Measurements from ENCODE around the gene EIF3D.
A peak's percentile ranks its signal among the peaks of the same experiment; 100 is the strongest.
"Not testable (repeated sequence)": the region's sequence is repeated elsewhere in the genome, so short reads cannot be mapped to it uniquely, and the experiment has no call there.

The EIF3D gene

GRCh38 chr22:36532466-36532865, 3.5 kb upstream of the EIF3D start:
- Histone ChIP-seq H3K4me3 (ENCODE audit: low read depth, low read length) (no peak overlapping the region), H3K27me3 (ENCODE audit: control insufficient read depth, insufficient read depth, low read length) (no peaks in the 10 kb centered on the region), H3K4me1 (ENCODE audit: control insufficient read depth, insufficient read depth, low read length) (peaks cover 19% of the 10 kb centered on the region), H3K9ac (ENCODE audit: low read length) (no peak overlapping the region), H3K9me3 (ENCODE audit: control insufficient read depth, insufficient read depth, low read depth, low read length) (peaks cover 5% of the 10 kb centered on the region; the same call in 1 of the 2 replicates), H3K27ac (ENCODE audit: low read depth, low read length) (no peak overlapping the region), H3K36me3 (ENCODE audit: control insufficient read depth, insufficient read depth, low read length) (no peaks in the 10 kb centered on the region)

- Histone ChIP-seq H3K36me3 (ENCODE audit: control insufficient read depth, insufficient read depth, low read length) (peaks cover 40% of the 10 kb centered on the region), H3K27me3 (ENCODE audit: control insufficient read depth, insufficient read depth, low read length) (no peaks in the 10 kb centered on the region), H3K4me1 (ENCODE audit: control insufficient read depth, insufficient read depth, low read length) (peaks cover 10% of the 10 kb centered on the region), H3K9me3 (ENCODE audit: control insufficient read depth, insufficient read depth, low read depth, low read length) (no peaks in the 10 kb centered on the region), H3K9ac (ENCODE audit: low read length) (peak overlapping the region; percentile 96), H3K27ac (ENCODE audit: low read depth, low read length) (peak overlapping the region; percentile 92), H3K4me3 (ENCODE audit: low read depth, low read length) (peak overlapping the region; percentile 81)
These were observed 625 bp downstream of the EIF3D start for GRCh38 chr22:36528341-36528740.

- Histone ChIP-seq H3K4me3 (ENCODE audit: low read depth, low read length) (no peak overlapping the region), H3K27ac (ENCODE audit: low read depth, low read length) (no peak overlapping the region), H3K36me3 (ENCODE audit: control insufficient read depth, insufficient read depth, low read length) (peaks cover 97% of the 10 kb centered on the region), H3K9me3 (ENCODE audit: control insufficient read depth, insufficient read depth, low read depth, low read length) (no peaks in the 10 kb centered on the region), H3K27me3 (ENCODE audit: control insufficient read depth, insufficient read depth, low read length) (no peaks in the 10 kb centered on the region), H3K9ac (ENCODE audit: low read length) (no peak overlapping the region), H3K4me1 (ENCODE audit: control insufficient read depth, insufficient read depth, low read length) (no peaks in the 10 kb centered on the region)
These were observed 6.3 kb downstream of the EIF3D start for GRCh38 chr22:36522662-36523061.

- Histone ChIP-seq H3K27ac (ENCODE audit: low read depth, low read length) (no peak overlapping the region), H3K4me3 (ENCODE audit: low read depth, low read length) (no peak overlapping the region), H3K9me3 (ENCODE audit: control insufficient read depth, insufficient read depth, low read depth, low read length) (no peaks in the 10 kb centered on the region), H3K9ac (ENCODE audit: low read length) (no peak overlapping the region), H3K27me3 (ENCODE audit: control insufficient read depth, insufficient read depth, low read length) (no peaks in the 10 kb centered on the region), H3K4me1 (ENCODE audit: control insufficient read depth, insufficient read depth, low read length) (no peaks in the 10 kb centered on the region), H3K36me3 (ENCODE audit: control insufficient read depth, insufficient read depth, low read length) (peaks cover 100% of the 10 kb centered on the region)
These were observed 8.5 kb downstream of the EIF3D start for GRCh38 chr22:36520423-36520822.

GRCh38 chr22:36519906-36520305, 9.1 kb downstream of the EIF3D start:
- H3K9me3 ChIP-seq (ENCODE audit: control insufficient read depth, insufficient read depth, low read depth, low read length); H3K27ac ChIP-seq (ENCODE audit: low read depth, low read length); H3K9ac ChIP-seq (ENCODE audit: low read length); H3K4me3 ChIP-seq (ENCODE audit: low read depth, low read length); H3K27me3 ChIP-seq (ENCODE audit: control insufficient read depth, insufficient read depth, low read length); H3K4me1 ChIP-seq (ENCODE audit: control insufficient read depth, insufficient read depth, low read length): not testable (repeated sequence)
- peaks cover 98% of the 10 kb centered on the region for H3K36me3 ChIP-seq (ENCODE audit: control insufficient read depth, insufficient read depth, low read length)

- Histone ChIP-seq H3K27me3 (ENCODE audit: control insufficient read depth, insufficient read depth, low read length) (no peaks in the 10 kb centered on the region), H3K4me3 (ENCODE audit: low read depth, low read length) (no peak overlapping the region), H3K36me3 (ENCODE audit: control insufficient read depth, insufficient read depth, low read length) (peaks cover 94% of the 10 kb centered on the region), H3K4me1 (ENCODE audit: control insufficient read depth, insufficient read depth, low read length) (no peaks in the 10 kb centered on the region), H3K27ac (ENCODE audit: low read depth, low read length) (no peak overlapping the region), H3K9ac (ENCODE audit: low read length) (no peak overlapping the region), H3K9me3 (ENCODE audit: control insufficient read depth, insufficient read depth, low read depth, low read length) (no peaks in the 10 kb centered on the region)
These were observed 14.2 kb downstream of the EIF3D start for GRCh38 chr22:36514766-36515165.

GRCh38 chr22:36512991-36513390, 16.0 kb downstream of the EIF3D start:
- Histone ChIP-seq H3K9ac (ENCODE audit: low read length) (no peak overlapping the region), H3K27me3 (ENCODE audit: control insufficient read depth, insufficient read depth, low read length) (no peaks in the 10 kb centered on the region), H3K27ac (ENCODE audit: low read depth, low read length) (no peak overlapping the region), H3K9me3 (ENCODE audit: control insufficient read depth, insufficient read depth, low read depth, low read length) (no peaks in the 10 kb centered on the region), H3K4me1 (ENCODE audit: control insufficient read depth, insufficient read depth, low read length) (no peaks in the 10 kb centered on the region), H3K36me3 (ENCODE audit: control insufficient read depth, insufficient read depth, low read length) (peaks cover 78% of the 10 kb centered on the region), H3K4me3 (ENCODE audit: low read depth, low read length) (no peak overlapping the region)

GRCh38 chr22:36512333-36512732, 16.6 kb downstream of the EIF3D start:
- Histone ChIP-seq H3K36me3 (ENCODE audit: control insufficient read depth, insufficient read depth, low read length) (peaks cover 71% of the 10 kb centered on the region), H3K27me3 (ENCODE audit: control insufficient read depth, insufficient read depth, low read length) (peaks cover 5% of the 10 kb centered on the region), H3K27ac (ENCODE audit: low read depth, low read length) (no peak overlapping the region), H3K4me3 (ENCODE audit: low read depth, low read length) (no peak overlapping the region), H3K9ac (ENCODE audit: low read length) (no peak overlapping the region), H3K4me1 (ENCODE audit: control insufficient read depth, insufficient read depth, low read length) (peaks cover 2% of the 10 kb centered on the region; the same call in 1 of the 2 replicates), H3K9me3 (ENCODE audit: control insufficient read depth, insufficient read depth, low read depth, low read length) (no peaks in the 10 kb centered on the region)

- Histone ChIP-seq H3K36me3 (ENCODE audit: control insufficient read depth, insufficient read depth, low read length) (peaks cover 60% of the 10 kb centered on the region), H3K4me3 (ENCODE audit: low read depth, low read length) (no peak overlapping the region), H3K9ac (ENCODE audit: low read length) (no peak overlapping the region), H3K4me1 (ENCODE audit: control insufficient read depth, insufficient read depth, low read length) (peaks cover 6% of the 10 kb centered on the region; the same call in 1 of the 2 replicates), H3K27me3 (ENCODE audit: control insufficient read depth, insufficient read depth, low read length) (peaks cover 6% of the 10 kb centered on the region), H3K27ac (ENCODE audit: low read depth, low read length) (no peak overlapping the region), H3K9me3 (ENCODE audit: control insufficient read depth, insufficient read depth, low read depth, low read length) (no peaks in the 10 kb centered on the region)
These were observed 17.7 kb downstream of the EIF3D start for GRCh38 chr22:36510966-36511881.

GRCh38 chr22:36510384-36510783, 18.6 kb downstream of the EIF3D start:
- peaks cover 6% of the 10 kb centered on the region; the same call in 1 of the 2 replicates for H3K4me1 ChIP-seq (ENCODE audit: control insufficient read depth, insufficient read depth, low read length)
- H3K27ac ChIP-seq (ENCODE audit: low read depth, low read length), result no peak overlapping the region
- H3K9me3 ChIP-seq (ENCODE audit: control insufficient read depth, insufficient read depth, low read depth, low read length), result no peaks in the 10 kb centered on the region
- H3K9ac ChIP-seq (ENCODE audit: low read length), result no peak overlapping the region
- H3K36me3 ChIP-seq (ENCODE audit: control insufficient read depth, insufficient read depth, low read length), result peaks cover 56% of the 10 kb centered on the region
- H3K27me3 ChIP-seq (ENCODE audit: control insufficient read depth, insufficient read depth, low read length), result peaks cover 6% of the 10 kb centered on the region
- no peak overlapping the region for H3K4me3 ChIP-seq (ENCODE audit: low read depth, low read length)

GRCh38 chr22:36507518-36508010, 21.4 kb downstream of the EIF3D start:
- no peaks in the 10 kb centered on the region for H3K9me3 ChIP-seq (ENCODE audit: control insufficient read depth, insufficient read depth, low read depth, low read length)
- H3K4me3 ChIP-seq (ENCODE audit: low read depth, low read length), result peak overlapping the region; percentile 60
- peaks cover 47% of the 10 kb centered on the region for H3K36me3 ChIP-seq (ENCODE audit: control insufficient read depth, insufficient read depth, low read length)
- H3K27ac ChIP-seq (ENCODE audit: low read depth, low read length), result no peak overlapping the region
- peaks cover 6% of the 10 kb centered on the region for H3K27me3 ChIP-seq (ENCODE audit: control insufficient read depth, insufficient read depth, low read length)
- H3K4me1 ChIP-seq (ENCODE audit: control insufficient read depth, insufficient read depth, low read length), result peaks cover 6% of the 10 kb centered on the region; the same call in 1 of the 2 replicates
- H3K9ac ChIP-seq (ENCODE audit: low read length), result peak overlapping the region; percentile 68

All from HUES6 (cell line).